SU-DHL-6 (cell line): Measurements from ENCODE around the gene FANCC.

Experiments used
- EZH2phosphoT487 ChIP-seq: fragments of 200-600 bp; sonication (generic), shearing (Covaris generic); conservative IDR thresholded peaks from 2 replicates; pipeline ENCODE4 v1.6.1; 2018; ENCODE audit warnings: mild to moderate bottlenecking, antibody characterized with exemption, low read length, moderate library complexity, mixed read lengths
- TF ChIP-seq, protein P1 (sequence below): fragments of 200-600 bp; sonication (generic); IDR thresholded peaks from one replicate; pipeline ENCODE4 v1.5.1; 2017; ENCODE audit warnings: antibody characterized with exemption, mild to moderate bottlenecking, low read length, moderate library complexity; ENCODE audit not compliant: insufficient read depth, poor library complexity, severe bottlenecking

DNA sequence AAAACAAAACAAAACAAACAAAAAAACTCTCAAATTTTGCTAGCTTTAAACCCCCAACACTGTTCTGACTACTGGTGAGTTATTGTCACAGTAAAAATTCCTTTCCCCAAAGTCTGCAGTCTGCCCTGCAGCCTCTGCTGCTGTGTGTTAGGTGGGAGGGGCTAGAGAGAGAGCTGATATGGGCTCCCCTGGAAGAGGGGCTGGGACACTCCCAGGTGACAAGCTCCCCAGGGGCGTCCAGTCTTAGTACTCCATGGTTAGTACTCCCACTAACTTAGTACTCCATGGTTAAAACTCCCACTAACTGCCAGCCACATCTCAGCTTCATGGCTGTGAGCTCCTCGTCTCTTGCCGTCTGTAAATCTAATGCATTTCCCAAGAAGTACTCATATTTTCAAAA is 191.9 kb downstream of the FANCC start:
- TF ChIP-seq, protein P1, sequence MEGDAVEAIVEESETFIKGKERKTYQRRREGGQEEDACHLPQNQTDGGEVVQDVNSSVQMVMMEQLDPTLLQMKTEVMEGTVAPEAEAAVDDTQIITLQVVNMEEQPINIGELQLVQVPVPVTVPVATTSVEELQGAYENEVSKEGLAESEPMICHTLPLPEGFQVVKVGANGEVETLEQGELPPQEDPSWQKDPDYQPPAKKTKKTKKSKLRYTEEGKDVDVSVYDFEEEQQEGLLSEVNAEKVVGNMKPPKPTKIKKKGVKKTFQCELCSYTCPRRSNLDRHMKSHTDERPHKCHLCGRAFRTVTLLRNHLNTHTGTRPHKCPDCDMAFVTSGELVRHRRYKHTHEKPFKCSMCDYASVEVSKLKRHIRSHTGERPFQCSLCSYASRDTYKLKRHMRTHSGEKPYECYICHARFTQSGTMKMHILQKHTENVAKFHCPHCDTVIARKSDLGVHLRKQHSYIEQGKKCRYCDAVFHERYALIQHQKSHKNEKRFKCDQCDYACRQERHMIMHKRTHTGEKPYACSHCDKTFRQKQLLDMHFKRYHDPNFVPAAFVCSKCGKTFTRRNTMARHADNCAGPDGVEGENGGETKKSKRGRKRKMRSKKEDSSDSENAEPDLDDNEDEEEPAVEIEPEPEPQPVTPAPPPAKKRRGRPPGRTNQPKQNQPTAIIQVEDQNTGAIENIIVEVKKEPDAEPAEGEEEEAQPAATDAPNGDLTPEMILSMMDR: no peak
- TF ChIP-seq EZH2phosphoT487: no peak
